Gastrocnemius medialis (tissue), 4 donors: ENCODE data around the gene MICU1. TPM values are rescaled to one million over a fixed set of nuclear protein-coding genes. Genes with fewer than 3 reads are reported as not detected.
A peak's percentile ranks its signal among the peaks of the same experiment; 100 is the strongest.

Experiments
- ATAC-seq, 2 donors: fragments of 150-250 bp; one replicate each; pipeline ENCODE4 v1.9.1; 2016
- DNase-seq, 2 donors: peaks; one replicate each; pipeline ENCODE4 v3.0.0-alpha.2; 2019
- H3K27ac ChIP-seq, 4 donors: fragments of 200-600 bp; sonication (generic); 1 replicate in 1 of 4; 2 replicates in 3 of 4; pipeline ENCODE4 v1.5.1; 2016 to 2018; ENCODE audit warnings: mild to moderate bottlenecking in 2 of 4, moderate library complexity in 1 of 4
- H3K27me3 ChIP-seq, 3 donors: fragments of 200-600 bp; sonication (generic) in 2 of 3; 1 replicate in 1 of 3; 2 replicates in 2 of 3; pipeline versions ENCODE4 v1.5.1 to v1.6.0; 2016 to 2019; ENCODE audit warnings: mild to moderate bottlenecking in 1 of 3, moderate library complexity in 1 of 3
- H3K36me3 ChIP-seq, 2 donors: fragments of 200-600 bp; sonication (generic) in 1 of 2; one replicate each; pipeline ENCODE4 v1.5.1; 2017 to 2018
- H3K4me1 ChIP-seq, 2 donors: fragments of 200-600 bp; sonication (generic) in 1 of 2; one replicate each; pipeline ENCODE4 v1.5.1; 2016 to 2017; ENCODE audit warnings: mild to moderate bottlenecking in 2 of 2
- H3K4me3 ChIP-seq, 4 donors: fragments of 200-600 bp; sonication (generic) in 3 of 4; 1 replicate in 1 of 4; 2 replicates in 3 of 4; pipeline ENCODE4 v1.5.1; 2016 to 2019; ENCODE audit warnings: mild to moderate bottlenecking in 2 of 4
- H3K9me3 ChIP-seq, 3 donors: fragments of 200-600 bp; sonication (generic) in 2 of 3; 1 replicate in 1 of 3; 2 replicates in 2 of 3; pipeline ENCODE4 v1.5.1; 2016 to 2019
- CTCF ChIP-seq, 5 experiments: fragments of 450-650 bp in 3 of 5; fragments of 200-600 bp in 2 of 5; sonication (generic) in 2 of 5; IDR thresholded peaks in 4 of 5; conservative IDR thresholded peaks in 1 of 5; 1 replicate in 4 of 5; 2 replicates in 1 of 5; pipeline ENCODE4 v1.5.1; 2016 to 2019; ENCODE audit warnings: antibody characterized with exemption in 5 of 5, mild to moderate bottlenecking in 3 of 5, moderate library complexity in 3 of 5
- POLR2A ChIP-seq, 2 donors: fragments of 450-650 bp; IDR thresholded peaks; one replicate each; pipeline ENCODE4 v1.6.1; 2017; ENCODE audit warnings: antibody characterized with exemption in 2 of 2, mild to moderate bottlenecking in 2 of 2, moderate library complexity in 2 of 2
- in situ Hi-C, 4 donors: fragments of 200-750 bp; cut with MboI; loops; one replicate each; pipeline versions ENCODE4 v1.15.0 to v1.8.0; 2017; ENCODE audit warnings: low sequenced_read_pairs in 4 of 4
- intact Hi-C: fragments of 100-400 bp; cut with DNase I; formaldehyde crosslinking; loops from one replicate; pipeline ENCODE4 v1.15.1; 2023; ENCODE audit warnings: low total_unique reads
- total RNA-seq, 4 donors: library from RNA; depleted of rRNA; stranded (reverse); fragments of >200 nt; gene quantifications; one replicate each; pipeline versions ENCODE4 v1.1.0 to v1.2.3, GENCODE V29; 2016

Gene MICU1
- total RNA-seq, 4 donors from 2014 or later: 42.7 to 62.2 (median 51.9) TPM

- in situ Hi-C loops: loop anchor here in 1 of 4 donors (5.0 kb wide), 1 partner anchor 106 kb away; the partner anchor contains the start of genes ANAPC16 and ASCC1
- no peak for TF ChIP-seq CTCF (IDR thresholded peaks at IDR 0.05 in 4 of 5, conservative IDR thresholded peaks at IDR 0.05 in 1 of 5)
- Histone ChIP-seq H3K27me3 (no peaks in the 10 kb centered on the region), H3K9me3 (no peaks in the 10 kb centered on the region), H3K36me3 (no peaks in the 10 kb centered on the region), H3K4me1 (peaks cover 57 to 65% of the 10 kb centered on the region in 2 donors), H3K27ac (peak overlapping the region; percentile 20 to 96 (median 86)), H3K4me3 (no peak overlapping the region)
- DNase-seq (peak in 1 of 2 donors; percentile 13), ATAC-seq (no peak)
- intact Hi-C loops: no loop called here
Measured at GRCh38 chr10:72323771-72324191, 302.1 kb downstream of the MICU1 start.

- in situ Hi-C loops: loop anchor here in 1 of 4 donors (5.0 kb wide), 1 partner anchor 106 kb away; the partner anchor contains the start of genes ANAPC16 and ASCC1
- DNase-seq: no peak
- ATAC-seq: no peak
- Histone ChIP-seq H3K9me3 (no peaks in the 10 kb centered on the region), H3K27ac (peak overlapping the region; percentile 2 to 96 (median 52)), H3K36me3 (no peaks in the 10 kb centered on the region), H3K4me3 (no peak overlapping the region), H3K4me1 (peaks cover 57 to 62% of the 10 kb centered on the region in 2 donors), H3K27me3 (no peaks in the 10 kb centered on the region)
- no peak for TF ChIP-seq POLR2A (IDR thresholded peaks at IDR 0.05)
- TF ChIP-seq CTCF (IDR thresholded peaks at IDR 0.05 in 4 of 5, conservative IDR thresholded peaks at IDR 0.05 in 1 of 5): no peak
- intact Hi-C loops: no loop called here
Measured at GRCh38 chr10:72323108-72323749, 302.6 kb downstream of the MICU1 start.

- intact Hi-C loops: no loop called here
- Histone ChIP-seq H3K9me3 (no peaks in the 10 kb centered on the region), H3K4me1 (peaks cover 52 to 62% of the 10 kb centered on the region in 2 donors), H3K27ac (peak overlapping the region in 2 of 4 donors; percentile 13 to 96), H3K27me3 (no peaks in the 10 kb centered on the region), H3K36me3 (no peaks in the 10 kb centered on the region), H3K4me3 (no peak overlapping the region)
- in situ Hi-C loops: loop anchor here in 1 of 4 donors (5.0 kb wide), 1 partner anchor 105 kb away; the partner anchor contains the start of genes ANAPC16 and ASCC1
- TF ChIP-seq POLR2A (IDR thresholded peaks at IDR 0.05) (no peak), CTCF (IDR thresholded peaks at IDR 0.05 in 4 of 5, conservative IDR thresholded peaks at IDR 0.05 in 1 of 5) (no peak)
- DNase-seq (peak in 1 of 2 donors; percentile 14), ATAC-seq (no peak)
Measured at GRCh38 chr10:72322280-72323058, 303.4 kb downstream of the MICU1 start.

GRCh38 chr10:72322030-72322279, 303.9 kb downstream of the MICU1 start:
- ATAC-seq (no peak), DNase-seq (peak in 1 of 2 donors; percentile 17)
- Histone ChIP-seq H3K27ac (peak overlapping the region in 1 of 4 donors; percentile 96), H3K36me3 (no peaks in the 10 kb centered on the region), H3K27me3 (no peaks in the 10 kb centered on the region), H3K9me3 (no peaks in the 10 kb centered on the region), H3K4me3 (no peak overlapping the region), H3K4me1 (peaks cover 52 to 64% of the 10 kb centered on the region in 2 donors)
- TF ChIP-seq CTCF (IDR thresholded peaks at IDR 0.05 in 4 of 5, conservative IDR thresholded peaks at IDR 0.05 in 1 of 5): no peak
- TF ChIP-seq POLR2A (IDR thresholded peaks at IDR 0.05): no peak
- in situ Hi-C loops (loop anchor here in 1 of 4 donors (5.0 kb wide), 1 partner anchor 105 kb away; the partner anchor contains the start of genes ANAPC16 and ASCC1), intact Hi-C loops (no loop called here)
